HG02938 (cell line): Measurements from ENCODE around the gene XRN1.
"Not testable (repeated sequence)": the region's sequence is repeated elsewhere in the genome, so short reads cannot be mapped to it uniquely, and the experiment has no call there.

Source experiments
- ATAC-seq: cut with Tn5 transposase; IDR thresholded peaks from one replicate; pipeline ENCODE4 v1.9.1; 2021; ENCODE audit warnings: mild to moderate bottlenecking, moderate library complexity; ENCODE audit not compliant: unreplicated experiment

Gene XRN1

GRCh38 chr3:142436951-142437585 lies 10.8 kb downstream of the XRN1 start:
- no peak for ATAC-seq

GRCh38 chr3:142434503-142434902 lies 13.3 kb downstream of the XRN1 start:
- ATAC-seq: no peak

GRCh38 chr3:142433110-142433509 lies 14.7 kb downstream of the XRN1 start:
- peak; percentile 76 for ATAC-seq

GRCh38 chr3:142429582-142429981 lies 18.3 kb downstream of the XRN1 start:
- no peak for ATAC-seq

GRCh38 chr3:142424754-142425153 lies 23.1 kb downstream of the XRN1 start:
- no peak for ATAC-seq

GRCh38 chr3:142418926-142419592 lies 28.8 kb downstream of the XRN1 start:
- no peak for ATAC-seq

GRCh38 chr3:142417302-142417701 lies 30.5 kb downstream of the XRN1 start:
- ATAC-seq: no peak

GRCh38 chr3:142400537-142400936 lies 47.3 kb downstream of the XRN1 start:
- not testable (repeated sequence) for ATAC-seq

GRCh38 chr3:142394921-142395622 lies 52.8 kb downstream of the XRN1 start:
- no peak for ATAC-seq

- ATAC-seq: no peak
Measured at GRCh38 chr3:142385078-142385477, 62.8 kb downstream of the XRN1 start.

- no peak for ATAC-seq
Measured at GRCh38 chr3:142374687-142375086, 73.2 kb downstream of the XRN1 start.

GRCh38 chr3:142369576-142369975 lies 78.3 kb downstream of the XRN1 start:
- ATAC-seq: not testable (repeated sequence)

- ATAC-seq: no peak
Measured at GRCh38 chr3:142366434-142366833, 81.4 kb downstream of the XRN1 start.

GRCh38 chr3:142363936-142364467 lies 83.8 kb downstream of the XRN1 start:
- ATAC-seq: no peak

- ATAC-seq: not testable (repeated sequence)
Measured at GRCh38 chr3:142363433-142363832, 84.4 kb downstream of the XRN1 start.

GRCh38 chr3:142359367-142359766 lies 88.5 kb downstream of the XRN1 start:
- no peak for ATAC-seq

GRCh38 chr3:142356818-142357217 lies 91.0 kb downstream of the XRN1 start:
- no peak for ATAC-seq

GRCh38 chr3:142355692-142356091 lies 92.1 kb downstream of the XRN1 start:
- ATAC-seq: no peak

GRCh38 chr3:142354076-142354475 lies 93.8 kb downstream of the XRN1 start:
- no peak for ATAC-seq

- ATAC-seq: no peak
Measured at GRCh38 chr3:142353571-142353970, 94.3 kb downstream of the XRN1 start.

GRCh38 chr3:142352698-142353097 lies 95.1 kb downstream of the XRN1 start:
- not testable (repeated sequence) for ATAC-seq

- ATAC-seq: no peak
Measured at GRCh38 chr3:142348460-142348859, 99.4 kb downstream of the XRN1 start.
